Measurements from ENCODE around the gene CPEB3. TPM values are rescaled to one million over a fixed set of nuclear protein-coding genes. Genes with fewer than 3 reads are reported as not detected.

The CPEB3 gene
- polyA plus RNA-seq, 4 donors: 1.5 to 3.7 (median 1.7) TPM

GRCh38 chr10:92184977-92185376 is 105.9 kb downstream of the CPEB3 start:
- DNase-seq (no peak), FAIRE-seq (no peak)
- Histone ChIP-seq H3K4me1 (ENCODE audit: control insufficient read depth in 3 of 3, insufficient read depth in 2 of 3, low read depth in 1 of 3, low read length in 2 of 3) (no peaks in the 10 kb centered on the region), H3K27ac (ENCODE audit: low read depth in 1 of 3, low read length in 2 of 3) (no peak overlapping the region), H3K4me3 (ENCODE audit: low read depth in 1 of 3, low read length in 3 of 3) (no peak overlapping the region), H3K9me3 (ENCODE audit: control insufficient read depth in 2 of 2, insufficient read depth in 1 of 2, low read depth in 1 of 2, low read length in 1 of 2) (no peaks in the 10 kb centered on the region), H3K27me3 (ENCODE audit: control insufficient read depth in 3 of 3, insufficient read depth in 3 of 3, low read length in 3 of 3) (no peaks in the 10 kb centered on the region), H3K36me3 (ENCODE audit: control insufficient read depth in 3 of 3, insufficient read depth in 2 of 3, low read depth in 1 of 3, low read length in 3 of 3) (peaks cover 0 to 8% (median 4%) of the 10 kb centered on the region in 3 donors)
- 93 to 99% (median 97%) methylated on average over 3 of the region's 3 CpGs for WGBS, 3 donors

- DNase-seq (no peak), FAIRE-seq (no peak)
- Histone ChIP-seq H3K9me3 (ENCODE audit: control insufficient read depth in 2 of 2, insufficient read depth in 1 of 2, low read depth in 1 of 2, low read length in 1 of 2) (no peaks in the 10 kb centered on the region), H3K27ac (ENCODE audit: low read depth in 1 of 3, low read length in 2 of 3) (no peak overlapping the region), H3K36me3 (ENCODE audit: control insufficient read depth in 3 of 3, insufficient read depth in 2 of 3, low read depth in 1 of 3, low read length in 3 of 3) (peaks cover 0 to 6% (median 4%) of the 10 kb centered on the region in 3 donors), H3K27me3 (ENCODE audit: control insufficient read depth in 3 of 3, insufficient read depth in 3 of 3, low read length in 3 of 3) (no peaks in the 10 kb centered on the region), H3K4me3 (ENCODE audit: low read depth in 1 of 3, low read length in 3 of 3) (no peak overlapping the region), H3K4me1 (ENCODE audit: control insufficient read depth in 3 of 3, insufficient read depth in 2 of 3, low read depth in 1 of 3, low read length in 2 of 3) (no peaks in the 10 kb centered on the region)
- 92 to 96% (median 95%) methylated on average over 4 of the region's 4 CpGs for WGBS, 3 donors
Measured at GRCh38 chr10:92183199-92183598, 107.7 kb downstream of the CPEB3 start.

- peaks cover 0 to 4% (median 3%) of the 10 kb centered on the region in 3 donors for H3K36me3 ChIP-seq (ENCODE audit: control insufficient read depth in 3 of 3, insufficient read depth in 2 of 3, low read depth in 1 of 3, low read length in 3 of 3)
- no peak overlapping the region for H3K27ac ChIP-seq (ENCODE audit: low read depth in 1 of 3, low read length in 2 of 3)
- DNase-seq (no peak), FAIRE-seq (no peak)
- H3K9me3 ChIP-seq (ENCODE audit: control insufficient read depth in 2 of 2, insufficient read depth in 1 of 2, low read depth in 1 of 2, low read length in 1 of 2): no peaks in the 10 kb centered on the region
- no peak overlapping the region for H3K4me3 ChIP-seq (ENCODE audit: low read depth in 1 of 3, low read length in 3 of 3)
- no peaks in the 10 kb centered on the region for H3K4me1 ChIP-seq (ENCODE audit: control insufficient read depth in 3 of 3, insufficient read depth in 2 of 3, low read depth in 1 of 3, low read length in 2 of 3)
- no peaks in the 10 kb centered on the region for H3K27me3 ChIP-seq (ENCODE audit: control insufficient read depth in 3 of 3, insufficient read depth in 3 of 3, low read length in 3 of 3)
- WGBS, 3 donors: 34 to 57% (median 53%) methylated on average over 2 of the region's 2 CpGs
Measured at GRCh38 chr10:92181575-92181974, 109.3 kb downstream of the CPEB3 start.

GRCh38 chr10:92180399-92180798 is 110.5 kb downstream of the CPEB3 start:
- FAIRE-seq (no peak), DNase-seq (no peak)
- no peak overlapping the region for H3K27ac ChIP-seq (ENCODE audit: low read depth in 1 of 3, low read length in 2 of 3)
- 71 to 90% (median 89%) methylated on average over 1 of the region's 1 CpG for WGBS, 3 donors
- H3K4me1 ChIP-seq (ENCODE audit: control insufficient read depth in 3 of 3, insufficient read depth in 2 of 3, low read depth in 1 of 3, low read length in 2 of 3): no peaks in the 10 kb centered on the region
- no peaks in the 10 kb centered on the region for H3K27me3 ChIP-seq (ENCODE audit: control insufficient read depth in 3 of 3, insufficient read depth in 3 of 3, low read length in 3 of 3)
- H3K4me3 ChIP-seq (ENCODE audit: low read depth in 1 of 3, low read length in 3 of 3): no peak overlapping the region
- H3K36me3 ChIP-seq (ENCODE audit: control insufficient read depth in 3 of 3, insufficient read depth in 2 of 3, low read depth in 1 of 3, low read length in 3 of 3): peaks cover 0 to 4% (median 2%) of the 10 kb centered on the region in 3 donors
- H3K9me3 ChIP-seq (ENCODE audit: control insufficient read depth in 2 of 2, insufficient read depth in 1 of 2, low read depth in 1 of 2, low read length in 1 of 2): no peaks in the 10 kb centered on the region

GRCh38 chr10:92177546-92177945 is 113.3 kb downstream of the CPEB3 start:
- no peak overlapping the region for H3K27ac ChIP-seq (ENCODE audit: low read depth in 1 of 3, low read length in 2 of 3)
- no peaks in the 10 kb centered on the region for H3K4me1 ChIP-seq (ENCODE audit: control insufficient read depth in 3 of 3, insufficient read depth in 2 of 3, low read depth in 1 of 3, low read length in 2 of 3)
- no peaks in the 10 kb centered on the region for H3K9me3 ChIP-seq (ENCODE audit: control insufficient read depth in 2 of 2, insufficient read depth in 1 of 2, low read depth in 1 of 2, low read length in 1 of 2)
- H3K4me3 ChIP-seq (ENCODE audit: low read depth in 1 of 3, low read length in 3 of 3): no peak overlapping the region
- 95 to 100% (median 95%) methylated on average over 1 of the region's 1 CpG for WGBS, 3 donors
- no peaks in the 10 kb centered on the region for H3K27me3 ChIP-seq (ENCODE audit: control insufficient read depth in 3 of 3, insufficient read depth in 3 of 3, low read length in 3 of 3)
- FAIRE-seq (no peak), DNase-seq (no peak)
- peaks cover 0 to 4% (median 2%) of the 10 kb centered on the region in 3 donors for H3K36me3 ChIP-seq (ENCODE audit: control insufficient read depth in 3 of 3, insufficient read depth in 2 of 3, low read depth in 1 of 3, low read length in 3 of 3)

- no peak overlapping the region for H3K4me3 ChIP-seq (ENCODE audit: low read depth in 1 of 3, low read length in 3 of 3)
- WGBS, 3 donors: 82 to 96% (median 95%) methylated on average over 5 of the region's 5 CpGs
- no peak for FAIRE-seq
Measured at GRCh38 chr10:92175164-92175563, 115.7 kb downstream of the CPEB3 start.

GRCh38 chr10:92173996-92174395 is 116.9 kb downstream of the CPEB3 start:
- Histone ChIP-seq H3K36me3 (ENCODE audit: control insufficient read depth in 3 of 3, insufficient read depth in 2 of 3, low read depth in 1 of 3, low read length in 3 of 3) (peaks cover 0 to 2% (median 0%) of the 10 kb centered on the region in 3 donors), H3K4me3 (ENCODE audit: low read depth in 1 of 3, low read length in 3 of 3) (no peak overlapping the region), H3K9me3 (ENCODE audit: control insufficient read depth in 2 of 2, insufficient read depth in 1 of 2, low read depth in 1 of 2, low read length in 1 of 2) (peaks cover 0 to 2% of the 10 kb centered on the region in 2 donors), H3K4me1 (ENCODE audit: control insufficient read depth in 3 of 3, insufficient read depth in 2 of 3, low read depth in 1 of 3, low read length in 2 of 3) (no peaks in the 10 kb centered on the region), H3K27ac (ENCODE audit: low read depth in 1 of 3, low read length in 2 of 3) (no peak overlapping the region), H3K27me3 (ENCODE audit: control insufficient read depth in 3 of 3, insufficient read depth in 3 of 3, low read length in 3 of 3) (no peaks in the 10 kb centered on the region)
- FAIRE-seq: no peak
- DNase-seq: no peak

More at GRCh38 chr10:92175164-92175563, 115.7 kb downstream of the CPEB3 start:
- Histone ChIP-seq H3K9me3 (ENCODE audit: control insufficient read depth in 2 of 2, insufficient read depth in 1 of 2, low read depth in 1 of 2, low read length in 1 of 2) (no peaks in the 10 kb centered on the region), H3K4me1 (ENCODE audit: control insufficient read depth in 3 of 3, insufficient read depth in 2 of 3, low read depth in 1 of 3, low read length in 2 of 3) (no peaks in the 10 kb centered on the region), H3K27me3 (ENCODE audit: control insufficient read depth in 3 of 3, insufficient read depth in 3 of 3, low read length in 3 of 3) (no peaks in the 10 kb centered on the region), H3K36me3 (ENCODE audit: control insufficient read depth in 3 of 3, insufficient read depth in 2 of 3, low read depth in 1 of 3, low read length in 3 of 3) (peaks cover 0 to 2% (median 0%) of the 10 kb centered on the region in 3 donors), H3K27ac (ENCODE audit: low read depth in 1 of 3, low read length in 2 of 3) (no peak overlapping the region)
- no peak for DNase-seq

GRCh38 chr10:92164036-92164696 is 126.7 kb downstream of the CPEB3 start:
- Histone ChIP-seq H3K36me3 (ENCODE audit: control insufficient read depth in 3 of 3, insufficient read depth in 2 of 3, low read depth in 1 of 3, low read length in 3 of 3) (peaks cover 1 to 2% (median 2%) of the 10 kb centered on the region in 3 donors), H3K27ac (ENCODE audit: low read depth in 1 of 3, low read length in 2 of 3) (no peak overlapping the region), H3K27me3 (ENCODE audit: control insufficient read depth in 3 of 3, insufficient read depth in 3 of 3, low read length in 3 of 3) (no peaks in the 10 kb centered on the region), H3K9me3 (ENCODE audit: control insufficient read depth in 2 of 2, insufficient read depth in 1 of 2, low read depth in 1 of 2, low read length in 1 of 2) (peaks cover 0 to 11% of the 10 kb centered on the region in 2 donors), H3K4me1 (ENCODE audit: control insufficient read depth in 3 of 3, insufficient read depth in 2 of 3, low read depth in 1 of 3, low read length in 2 of 3) (no peaks in the 10 kb centered on the region), H3K4me3 (ENCODE audit: low read depth in 1 of 3, low read length in 3 of 3) (no peak overlapping the region)
- 55 to 66% (median 63%) methylated on average over 5 of the region's 5 CpGs for WGBS, 3 donors
- peak in 1 of 2 donors; percentile 1 for DNase-seq
- no peak for FAIRE-seq

- DNase-seq: no peak
- Histone ChIP-seq H3K36me3 (ENCODE audit: control insufficient read depth in 3 of 3, insufficient read depth in 2 of 3, low read depth in 1 of 3, low read length in 3 of 3) (peaks cover 1 to 2% (median 2%) of the 10 kb centered on the region in 3 donors), H3K4me3 (ENCODE audit: low read depth in 1 of 3, low read length in 3 of 3) (no peak overlapping the region), H3K27me3 (ENCODE audit: control insufficient read depth in 3 of 3, insufficient read depth in 3 of 3, low read length in 3 of 3) (no peaks in the 10 kb centered on the region), H3K9me3 (ENCODE audit: control insufficient read depth in 2 of 2, insufficient read depth in 1 of 2, low read depth in 1 of 2, low read length in 1 of 2) (peaks cover 0 to 8% of the 10 kb centered on the region in 2 donors), H3K4me1 (ENCODE audit: control insufficient read depth in 3 of 3, insufficient read depth in 2 of 3, low read depth in 1 of 3, low read length in 2 of 3) (no peaks in the 10 kb centered on the region), H3K27ac (ENCODE audit: low read depth in 1 of 3, low read length in 2 of 3) (no peak overlapping the region)
- 93 to 100% (median 95%) methylated on average over 2 of the region's 2 CpGs for WGBS, 3 donors
- no peak for FAIRE-seq
Measured at GRCh38 chr10:92162541-92162940, 128.3 kb downstream of the CPEB3 start.

Data from small intestine (tissue), 7 donors.